RWPE2 (cell line): ENCODE data around the gene RNF213.

Source experiments
- ATAC-seq: fragments of 200-7000 bp; cut with Tn5 transposase; 3 replicates; pipeline ENCODE4 v1.9.1; 2021; ENCODE audit warnings: low read depth
- DNase-seq: peaks from one replicate; pipeline ENCODE4 v3.0.0-alpha.2; 2020; ENCODE audit warnings: low spot score
- H3K27ac ChIP-seq: fragments of 450-650 bp; 2 replicates; pipeline ENCODE4 v1.5.1; 2017; ENCODE audit warnings: mild to moderate bottlenecking; ENCODE audit not compliant: poor library complexity, severe bottlenecking
- H3K27me3 ChIP-seq: fragments of 250-450 bp; sonication (Bioruptor Pico); 2 replicates; pipeline ENCODE4 v1.5.1; 2021; ENCODE audit warnings: mild to moderate bottlenecking, moderate library complexity; ENCODE audit not compliant: insufficient read depth, poor library complexity, severe bottlenecking
- H3K36me3 ChIP-seq: fragments of 250-450 bp; sonication (Bioruptor Pico); 2 replicates; pipeline ENCODE4 v1.5.1; 2020; ENCODE audit warnings: low read depth, mild to moderate bottlenecking, moderate library complexity
- H3K4me1 ChIP-seq: fragments of 250-450 bp; sonication (Bioruptor Pico); 2 replicates; pipeline ENCODE4 v1.5.1; 2021; ENCODE audit warnings: mild to moderate bottlenecking, moderate library complexity; ENCODE audit not compliant: insufficient read depth, poor library complexity, severe bottlenecking
- H3K4me3 ChIP-seq: fragments of 250-450 bp; sonication (Bioruptor Pico); 2 replicates; pipeline ENCODE4 v1.5.1; 2021; ENCODE audit warnings: mild to moderate bottlenecking, moderate library complexity; ENCODE audit not compliant: severe bottlenecking
- H3K9me3 ChIP-seq: fragments of 250-450 bp; sonication (Bioruptor Pico); 2 replicates; pipeline ENCODE4 v1.5.1; 2021; ENCODE audit warnings: mild to moderate bottlenecking, moderate library complexity; ENCODE audit not compliant: severe bottlenecking
- CTCF ChIP-seq: fragments of 450-650 bp; IDR thresholded peaks from one replicate; pipeline ENCODE4 v1.5.1; 2017; ENCODE audit warnings: mild to moderate bottlenecking, moderate library complexity; ENCODE audit not compliant: poor library complexity, severe bottlenecking

RNF213 gene

GRCh38 chr17:80385046-80385445, 124.4 kb downstream of the RNF213 start:
- no peak overlapping the region for H3K4me3 ChIP-seq
- ATAC-seq: no peak
- no peaks in the 10 kb centered on the region for H3K4me1 ChIP-seq
- no peak for TF ChIP-seq CTCF
- H3K9me3 ChIP-seq: no peaks in the 10 kb centered on the region
- H3K27me3 ChIP-seq: no peaks in the 10 kb centered on the region
- H3K36me3 ChIP-seq: peaks cover 100% of the 10 kb centered on the region
- H3K27ac ChIP-seq: no peak overlapping the region
- DNase-seq: no peak

- DNase-seq (no peak), ATAC-seq (no peak)
- Histone ChIP-seq H3K4me3 (no peak overlapping the region), H3K9me3 (no peaks in the 10 kb centered on the region), H3K36me3 (peaks cover 100% of the 10 kb centered on the region), H3K4me1 (no peaks in the 10 kb centered on the region), H3K27me3 (no peaks in the 10 kb centered on the region), H3K27ac (no peak overlapping the region)
- TF ChIP-seq CTCF: no peak
Measured at GRCh38 chr17:80386341-80386740, 125.7 kb downstream of the RNF213 start.

GRCh38 chr17:80387071-80387470, 126.4 kb downstream of the RNF213 start:
- TF ChIP-seq CTCF: no peak
- Histone ChIP-seq H3K27me3 (no peaks in the 10 kb centered on the region), H3K36me3 (peaks cover 100% of the 10 kb centered on the region), H3K4me1 (no peaks in the 10 kb centered on the region), H3K4me3 (no peak overlapping the region), H3K27ac (no peak overlapping the region), H3K9me3 (no peaks in the 10 kb centered on the region)
- ATAC-seq (no peak), DNase-seq (no peak)

GRCh38 chr17:80388175-80388574, 127.5 kb downstream of the RNF213 start:
- Histone ChIP-seq H3K4me3 (no peak overlapping the region), H3K27me3 (no peaks in the 10 kb centered on the region), H3K27ac (no peak overlapping the region), H3K4me1 (no peaks in the 10 kb centered on the region), H3K36me3 (peaks cover 100% of the 10 kb centered on the region), H3K9me3 (no peaks in the 10 kb centered on the region)
- ATAC-seq (no peak), DNase-seq (no peak)
- no peak for TF ChIP-seq CTCF

GRCh38 chr17:80388601-80389000, 127.9 kb downstream of the RNF213 start:
- peaks cover 100% of the 10 kb centered on the region for H3K36me3 ChIP-seq
- DNase-seq (no peak), ATAC-seq (no peak)
- no peaks in the 10 kb centered on the region for H3K4me1 ChIP-seq
- no peak for TF ChIP-seq CTCF
- H3K27me3 ChIP-seq: no peaks in the 10 kb centered on the region
- H3K27ac ChIP-seq: no peak overlapping the region
- H3K9me3 ChIP-seq: no peaks in the 10 kb centered on the region
- H3K4me3 ChIP-seq: no peak overlapping the region
